VCaP (cell line): ENCODE measurements around the gene FARP2.

Experiments used
- H3K27ac ChIP-seq: fragments of 450-650 bp; 2 replicates; pipeline ENCODE4 v1.5.1; 2017
- TF ChIP-seq, protein P1 (sequence below): fragments of 450-650 bp; conservative IDR thresholded peaks from 2 replicates; pipeline ENCODE4 v1.5.1; 2017; ENCODE audit warnings: mild to moderate bottlenecking, moderate library complexity

FARP2 gene

DNA sequence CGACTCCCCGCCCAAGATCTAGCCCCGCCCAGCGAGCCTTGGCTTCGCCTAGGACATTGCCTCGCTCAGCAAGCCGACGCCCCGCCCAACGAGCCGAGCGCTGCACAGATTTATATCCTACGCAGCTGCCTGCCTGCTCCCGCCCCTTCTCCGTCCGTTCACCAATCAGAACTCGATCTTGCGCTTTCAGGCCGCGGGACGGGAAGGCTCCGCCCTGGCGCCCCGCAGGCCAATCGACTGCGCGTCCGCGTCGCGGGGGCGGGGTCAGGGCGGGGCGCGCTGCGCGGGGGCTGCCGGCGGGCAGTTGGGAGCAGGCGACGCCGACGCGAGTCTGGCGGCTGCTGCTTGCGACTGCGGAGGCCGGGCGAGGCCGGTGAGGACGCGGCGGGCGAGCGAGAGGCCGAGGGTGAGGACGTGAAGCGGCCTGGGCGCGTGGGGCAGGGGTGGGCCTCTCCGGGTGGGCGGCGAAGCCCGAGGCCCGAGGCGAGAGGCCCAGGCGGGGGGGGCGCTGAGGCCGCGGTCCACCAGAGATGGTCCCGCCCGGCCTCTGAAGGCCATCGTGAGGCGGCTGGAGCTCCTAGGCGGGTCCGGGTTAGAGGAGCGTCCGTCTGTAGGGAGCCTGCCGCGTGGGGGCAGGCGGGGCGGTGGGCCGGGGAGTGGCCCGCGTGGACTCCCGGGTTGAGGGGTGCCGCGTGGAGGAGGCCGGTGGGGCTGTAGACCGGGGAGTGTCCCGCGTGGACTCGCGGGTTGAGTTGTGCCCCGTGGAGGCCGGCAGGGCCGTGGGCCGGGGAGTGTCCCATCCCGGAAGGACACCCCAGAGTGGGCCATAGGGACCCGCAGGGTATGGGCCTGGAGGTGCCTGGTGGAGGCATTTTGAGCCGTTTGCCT lies at the start of gene FARP2:
Gene FARP2 (plus strand): TSS at position 303 of the 888 bp plus-strand sequence. CDS start 16,823 bp downstream, outside the sequence.
- H3K27ac ChIP-seq, result peak within 1 kb of the TSS; percentile 85
- TF ChIP-seq, protein P1, sequence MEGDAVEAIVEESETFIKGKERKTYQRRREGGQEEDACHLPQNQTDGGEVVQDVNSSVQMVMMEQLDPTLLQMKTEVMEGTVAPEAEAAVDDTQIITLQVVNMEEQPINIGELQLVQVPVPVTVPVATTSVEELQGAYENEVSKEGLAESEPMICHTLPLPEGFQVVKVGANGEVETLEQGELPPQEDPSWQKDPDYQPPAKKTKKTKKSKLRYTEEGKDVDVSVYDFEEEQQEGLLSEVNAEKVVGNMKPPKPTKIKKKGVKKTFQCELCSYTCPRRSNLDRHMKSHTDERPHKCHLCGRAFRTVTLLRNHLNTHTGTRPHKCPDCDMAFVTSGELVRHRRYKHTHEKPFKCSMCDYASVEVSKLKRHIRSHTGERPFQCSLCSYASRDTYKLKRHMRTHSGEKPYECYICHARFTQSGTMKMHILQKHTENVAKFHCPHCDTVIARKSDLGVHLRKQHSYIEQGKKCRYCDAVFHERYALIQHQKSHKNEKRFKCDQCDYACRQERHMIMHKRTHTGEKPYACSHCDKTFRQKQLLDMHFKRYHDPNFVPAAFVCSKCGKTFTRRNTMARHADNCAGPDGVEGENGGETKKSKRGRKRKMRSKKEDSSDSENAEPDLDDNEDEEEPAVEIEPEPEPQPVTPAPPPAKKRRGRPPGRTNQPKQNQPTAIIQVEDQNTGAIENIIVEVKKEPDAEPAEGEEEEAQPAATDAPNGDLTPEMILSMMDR, result no peak

- TF ChIP-seq, protein P1, result no peak
- no peak overlapping the region for H3K27ac ChIP-seq
Measured at GRCh38 chr2:241307055-241307454, 49.0 kb upstream of the FARP2 start.

DNA sequence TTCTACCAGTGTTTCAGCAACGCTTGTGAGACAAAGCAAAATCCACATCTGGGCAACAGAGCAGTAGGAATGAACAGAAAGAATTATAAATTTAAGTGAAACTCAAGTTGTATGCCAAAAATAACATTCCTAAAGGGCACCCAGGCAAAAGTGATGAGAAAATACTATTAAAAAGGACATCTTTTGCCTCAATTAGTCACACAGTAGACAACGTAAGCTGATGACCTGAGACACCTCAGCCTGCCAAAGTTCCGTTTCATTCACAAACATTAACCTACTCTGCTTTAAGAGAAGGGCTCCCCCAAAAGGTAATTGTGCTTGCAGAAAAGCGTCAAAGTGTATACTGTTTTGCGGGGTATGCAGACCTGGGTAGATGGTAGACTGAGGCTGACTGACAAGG lies 47.8 kb upstream of the FARP2 start:
- TF ChIP-seq, protein P1, result no peak
- H3K27ac ChIP-seq, result no peak overlapping the region

- H3K27ac ChIP-seq, result no peak overlapping the region
Measured at GRCh38 chr2:241308832-241309500, 47.1 kb upstream of the FARP2 start.

GRCh38 chr2:241309684-241310117 lies 46.4 kb upstream of the FARP2 start:
- TF ChIP-seq, protein P1, result no peak
- no peak overlapping the region for H3K27ac ChIP-seq

More at GRCh38 chr2:241308832-241309500, 47.1 kb upstream of the FARP2 start:
- TF ChIP-seq, protein P1, result no peak

- no peak overlapping the region for H3K27ac ChIP-seq
- TF ChIP-seq, protein P1, result no peak
Measured at GRCh38 chr2:241310917-241311566, 45.0 kb upstream of the FARP2 start.

DNA sequence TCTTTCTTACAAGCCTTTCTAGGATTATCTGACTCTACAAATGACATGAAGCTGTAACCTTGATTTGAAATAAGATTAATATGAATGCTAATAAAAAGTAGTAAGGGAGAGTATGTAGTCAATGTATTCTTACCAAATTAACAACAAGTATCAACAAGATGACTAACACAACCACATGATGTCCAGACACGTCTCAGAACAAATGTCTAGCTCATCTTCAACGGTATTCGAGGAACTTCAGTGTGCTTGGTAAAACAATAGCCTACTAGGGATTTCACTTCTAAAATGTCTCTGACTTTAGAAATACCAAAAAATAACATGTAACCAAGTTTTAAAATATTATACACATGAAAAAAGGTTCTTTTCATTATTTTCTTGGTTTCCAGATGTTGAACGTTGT lies 44.0 kb upstream of the FARP2 start:
- H3K27ac ChIP-seq, result no peak overlapping the region
- TF ChIP-seq, protein P1, result no peak
